B cell (primary cell): ENCODE data around the gene EVL.

Source experiments
- EZH2 ChIP-seq: IDR thresholded peaks from 2 replicates; pipeline ENCODE4 v1.6.1; 2012; ENCODE audit warnings: borderline replicate concordance, low read depth, mild to moderate bottlenecking, moderate library complexity, low read length; ENCODE audit not compliant: insufficient read depth, poor library complexity, severe bottlenecking
- TF ChIP-seq, protein P1 (sequence below): fragments of 200-600 bp; IDR thresholded peaks from one replicate; pipeline ENCODE4 v1.8.0; 2022; ENCODE audit warnings: antibody characterized with exemption, mild to moderate bottlenecking

DNA sequence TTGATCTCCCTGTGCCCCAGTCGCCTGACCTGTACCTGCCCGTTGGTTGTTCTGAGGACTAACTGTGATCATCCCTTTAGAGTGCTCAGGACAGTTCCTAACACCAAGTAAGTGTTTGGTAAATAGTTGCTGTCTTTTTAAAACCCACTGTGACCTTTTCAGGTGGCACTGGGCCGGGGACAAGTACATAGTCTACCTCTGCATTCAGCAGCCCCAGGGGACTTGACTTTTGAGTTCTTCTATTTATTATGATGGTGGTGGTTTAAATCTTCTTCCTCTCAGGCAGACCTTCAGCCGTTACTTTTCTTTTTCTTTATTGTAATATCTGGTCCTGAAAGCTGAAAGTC is 38.8 kb downstream of the EVL start:
- TF ChIP-seq, protein P1, sequence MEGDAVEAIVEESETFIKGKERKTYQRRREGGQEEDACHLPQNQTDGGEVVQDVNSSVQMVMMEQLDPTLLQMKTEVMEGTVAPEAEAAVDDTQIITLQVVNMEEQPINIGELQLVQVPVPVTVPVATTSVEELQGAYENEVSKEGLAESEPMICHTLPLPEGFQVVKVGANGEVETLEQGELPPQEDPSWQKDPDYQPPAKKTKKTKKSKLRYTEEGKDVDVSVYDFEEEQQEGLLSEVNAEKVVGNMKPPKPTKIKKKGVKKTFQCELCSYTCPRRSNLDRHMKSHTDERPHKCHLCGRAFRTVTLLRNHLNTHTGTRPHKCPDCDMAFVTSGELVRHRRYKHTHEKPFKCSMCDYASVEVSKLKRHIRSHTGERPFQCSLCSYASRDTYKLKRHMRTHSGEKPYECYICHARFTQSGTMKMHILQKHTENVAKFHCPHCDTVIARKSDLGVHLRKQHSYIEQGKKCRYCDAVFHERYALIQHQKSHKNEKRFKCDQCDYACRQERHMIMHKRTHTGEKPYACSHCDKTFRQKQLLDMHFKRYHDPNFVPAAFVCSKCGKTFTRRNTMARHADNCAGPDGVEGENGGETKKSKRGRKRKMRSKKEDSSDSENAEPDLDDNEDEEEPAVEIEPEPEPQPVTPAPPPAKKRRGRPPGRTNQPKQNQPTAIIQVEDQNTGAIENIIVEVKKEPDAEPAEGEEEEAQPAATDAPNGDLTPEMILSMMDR, result no peak
- TF ChIP-seq EZH2, result no peak
